ENCODE measurements around the gene ANKRD49.
"Not testable (repeated sequence)": the region's sequence is repeated elsewhere in the genome, so short reads cannot be mapped to it uniquely, and the experiment has no call there.

ANKRD49 gene

GRCh38 chr11:94501522-94501921 lies 7.7 kb downstream of the ANKRD49 start:
- TF ChIP-seq EZH2 (optimal IDR thresholded peaks at IDR 0.05; ENCODE audit: low read depth, low read length) (no peak), CTCF (IDR thresholded peaks at IDR 0.05; ENCODE audit: low read length) (no peak), EZH2phosphoT487 (IDR thresholded peaks at IDR 0.05; ENCODE audit: low read length) (no peak)
- Histone ChIP-seq H3K9me3 (replicated peaks; ENCODE audit: insufficient read depth, low read length) (no peaks in the 10 kb centered on the region), H3K9ac (ENCODE audit: low read length) (no peak overlapping the region), H3K36me3 (replicated peaks; ENCODE audit: insufficient read depth, low read length) (no peaks in the 10 kb centered on the region; the same call in 1 of the 2 replicates), H3K4me2 (ENCODE audit: low read depth, low read length) (no peak overlapping the region), H3K27me3 (replicated peaks; ENCODE audit: insufficient read depth, low read length) (no peaks in the 10 kb centered on the region), H2AFZ (ENCODE audit: low read length) (no peak overlapping the region), H3K4me1 (ENCODE audit: low read length) (no peaks in the 10 kb centered on the region), H4K20me1 (ENCODE audit: insufficient read depth, low read length) (no peaks in the 10 kb centered on the region), H3F3A (ENCODE audit: insufficient read depth, low read length) (no peaks in the 10 kb centered on the region), H3K79me2 (ENCODE audit: low read length) (no peaks in the 10 kb centered on the region), H3K27ac (ENCODE audit: low read length) (no peak overlapping the region), H3K9me2 (replicated peaks; ENCODE audit: insufficient read depth, low read length) (no peaks in the 10 kb centered on the region), H3K4me3 (ENCODE audit: low read length) (no peak overlapping the region)
- DNase-seq = no peak

- TF ChIP-seq EZH2phosphoT487 (IDR thresholded peaks at IDR 0.05; ENCODE audit: low read length) (no peak), CTCF (IDR thresholded peaks at IDR 0.05; ENCODE audit: low read length) (peak; percentile 64), EZH2 (optimal IDR thresholded peaks at IDR 0.05; ENCODE audit: low read depth, low read length) (no peak)
- no peaks in the 10 kb centered on the region for H3K27me3 ChIP-seq (replicated peaks; ENCODE audit: insufficient read depth, low read length)
- no peaks in the 10 kb centered on the region for H3K4me1 ChIP-seq (ENCODE audit: low read length)
- H3K9me2 ChIP-seq (replicated peaks; ENCODE audit: insufficient read depth, low read length) = no peaks in the 10 kb centered on the region
- H4K20me1 ChIP-seq (ENCODE audit: insufficient read depth, low read length) = no peaks in the 10 kb centered on the region
- no peaks in the 10 kb centered on the region for H3K9me3 ChIP-seq (replicated peaks; ENCODE audit: insufficient read depth, low read length)
- no peaks in the 10 kb centered on the region for H3F3A ChIP-seq (ENCODE audit: insufficient read depth, low read length)
- no peak overlapping the region for H2AFZ ChIP-seq (ENCODE audit: low read length)
- peak; percentile 62 for DNase-seq
- H3K4me3 ChIP-seq (ENCODE audit: low read length) = no peak overlapping the region
- no peak overlapping the region for H3K27ac ChIP-seq (ENCODE audit: low read length)
- H3K36me3 ChIP-seq (replicated peaks; ENCODE audit: insufficient read depth, low read length) = no peaks in the 10 kb centered on the region; the same call in 1 of the 2 replicates
- no peaks in the 10 kb centered on the region for H3K79me2 ChIP-seq (ENCODE audit: low read length)
- no peak overlapping the region for H3K9ac ChIP-seq (ENCODE audit: low read length)
- H3K4me2 ChIP-seq (ENCODE audit: low read depth, low read length) = no peak overlapping the region
Observed at GRCh38 chr11:94504689-94505293, 11.0 kb downstream of the ANKRD49 start.

- not testable (repeated sequence) for H3K36me3 ChIP-seq (replicated peaks; ENCODE audit: insufficient read depth, low read length); H4K20me1 ChIP-seq (ENCODE audit: insufficient read depth, low read length); H3F3A ChIP-seq (ENCODE audit: insufficient read depth, low read length); H3K9me2 ChIP-seq (replicated peaks; ENCODE audit: insufficient read depth, low read length); H3K27ac ChIP-seq (ENCODE audit: low read length); H3K4me3 ChIP-seq (ENCODE audit: low read length); H3K27me3 ChIP-seq (replicated peaks; ENCODE audit: insufficient read depth, low read length); H3K79me2 ChIP-seq (ENCODE audit: low read length); H2AFZ ChIP-seq (ENCODE audit: low read length); H3K9me3 ChIP-seq (replicated peaks; ENCODE audit: insufficient read depth, low read length); H3K4me2 ChIP-seq (ENCODE audit: low read depth, low read length); H3K9ac ChIP-seq (ENCODE audit: low read length); DNase-seq; H3K4me1 ChIP-seq (ENCODE audit: low read length)
Observed at GRCh38 chr11:94506513-94506912, 12.7 kb downstream of the ANKRD49 start.

- no peaks in the 10 kb centered on the region for H3K9me3 ChIP-seq (replicated peaks; ENCODE audit: insufficient read depth, low read length)
- H2AFZ ChIP-seq (ENCODE audit: low read length) = no peak overlapping the region
- no peak for TF ChIP-seq CTCF (IDR thresholded peaks at IDR 0.05; ENCODE audit: low read length)
- no peak for TF ChIP-seq EZH2 (optimal IDR thresholded peaks at IDR 0.05; ENCODE audit: low read depth, low read length)
- no peak for TF ChIP-seq EZH2phosphoT487 (IDR thresholded peaks at IDR 0.05; ENCODE audit: low read length)
- no peaks in the 10 kb centered on the region for H3K27me3 ChIP-seq (replicated peaks; ENCODE audit: insufficient read depth, low read length)
- no peak overlapping the region for H3K4me2 ChIP-seq (ENCODE audit: low read depth, low read length)
- H3F3A ChIP-seq (ENCODE audit: insufficient read depth, low read length) = no peaks in the 10 kb centered on the region
- H3K4me1 ChIP-seq (ENCODE audit: low read length) = no peaks in the 10 kb centered on the region
- no peaks in the 10 kb centered on the region for H4K20me1 ChIP-seq (ENCODE audit: insufficient read depth, low read length)
- DNase-seq = no peak
- H3K4me3 ChIP-seq (ENCODE audit: low read length) = no peak overlapping the region
- H3K9ac ChIP-seq (ENCODE audit: low read length) = no peak overlapping the region
- H3K27ac ChIP-seq (ENCODE audit: low read length) = no peak overlapping the region
- H3K36me3 ChIP-seq (replicated peaks; ENCODE audit: insufficient read depth, low read length) = no peaks in the 10 kb centered on the region
- H3K9me2 ChIP-seq (replicated peaks; ENCODE audit: insufficient read depth, low read length) = no peaks in the 10 kb centered on the region
- no peaks in the 10 kb centered on the region for H3K79me2 ChIP-seq (ENCODE audit: low read length)
Observed at GRCh38 chr11:94507485-94507884, 13.7 kb downstream of the ANKRD49 start.
